Cerebellar nuclear complex (tissue), 1 donor: ENCODE data around the gene E2F4.

Experiments used
- DNase-seq, 2 experiments: peaks; one replicate each; lab custom pipeline; 2025; lab: John Stamatoyannopoulos, UW

The E2F4 gene

DNA sequence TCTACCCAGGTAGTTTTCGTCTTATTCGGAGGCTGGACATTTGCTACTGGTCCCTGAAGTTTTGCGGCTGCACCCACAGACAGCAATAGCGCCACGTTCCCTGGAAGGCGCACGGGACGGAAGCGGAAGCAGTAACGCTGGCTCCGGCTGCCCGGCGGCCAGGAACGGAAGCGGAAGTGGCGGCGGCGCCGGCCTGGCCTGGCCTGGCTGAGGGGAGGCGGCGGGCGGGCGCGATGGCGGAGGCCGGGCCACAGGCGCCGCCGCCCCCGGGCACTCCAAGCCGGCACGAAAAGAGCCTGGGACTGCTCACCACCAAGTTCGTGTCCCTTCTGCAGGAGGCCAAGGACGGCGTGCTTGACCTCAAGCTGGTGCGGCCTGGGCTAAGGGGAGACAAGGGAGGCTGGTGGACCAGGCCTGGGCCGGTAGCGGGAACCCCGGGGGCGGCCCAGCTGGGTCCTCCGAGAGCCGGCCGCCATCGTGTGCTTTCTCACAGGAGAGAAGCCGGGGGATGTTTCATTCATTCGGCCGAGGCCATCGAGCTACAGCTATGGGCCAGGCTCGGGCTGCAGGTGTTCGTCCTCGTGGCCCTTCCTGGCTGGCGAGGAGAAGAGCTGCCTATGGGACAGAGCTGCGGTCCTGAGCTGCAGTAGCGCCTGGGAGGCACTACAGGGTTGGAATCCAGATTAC lies at the start of gene E2F4:
Gene E2F4 (plus strand): TSS at position 161 of the 687 bp plus-strand sequence. CDS start 73 bp downstream, at position 234.
- peak; percentile 66 to 76 for DNase-seq

DNA sequence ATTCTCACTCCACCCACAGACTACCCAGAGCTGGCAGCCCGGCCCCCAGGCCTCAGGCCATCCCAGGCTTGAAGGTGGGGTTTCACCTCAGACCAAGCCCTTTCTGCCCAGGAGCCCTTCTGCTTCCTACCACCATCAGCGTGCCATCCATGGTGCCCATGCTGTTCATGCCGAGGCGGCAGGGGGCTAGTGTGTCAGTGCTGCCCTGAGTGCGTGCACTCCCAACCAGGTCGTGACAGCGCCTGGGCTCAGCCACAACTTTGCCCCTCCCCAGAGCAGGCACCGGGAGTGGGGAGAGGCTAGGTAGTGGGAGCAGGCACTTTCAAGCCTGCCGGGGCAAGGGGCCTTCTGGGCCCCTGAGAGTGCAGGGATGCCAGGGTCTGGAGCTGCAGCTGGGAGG lies 49.6 kb upstream of the E2F4 start:
- DNase-seq, result no peak

DNA sequence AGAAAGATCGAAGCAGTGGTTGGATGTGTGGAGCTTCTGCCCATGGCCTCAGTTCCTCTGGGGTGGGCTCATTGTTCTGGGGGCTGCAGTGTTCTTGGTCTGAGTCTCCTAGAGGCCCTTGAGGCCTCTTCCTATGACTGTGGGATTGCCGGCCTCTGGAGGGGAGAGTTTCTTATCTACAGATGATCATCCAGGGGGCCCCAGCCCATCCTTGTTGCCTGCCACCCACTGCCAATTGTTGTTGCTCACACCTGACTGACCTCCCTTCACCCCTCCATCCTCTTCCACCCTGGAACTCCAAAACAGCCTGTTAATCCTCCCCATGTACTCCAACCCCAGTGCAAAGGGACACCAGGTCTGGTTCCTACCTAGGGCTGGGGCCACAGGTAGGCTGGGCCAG lies 47.0 kb upstream of the E2F4 start:
- DNase-seq, result no peak

DNA sequence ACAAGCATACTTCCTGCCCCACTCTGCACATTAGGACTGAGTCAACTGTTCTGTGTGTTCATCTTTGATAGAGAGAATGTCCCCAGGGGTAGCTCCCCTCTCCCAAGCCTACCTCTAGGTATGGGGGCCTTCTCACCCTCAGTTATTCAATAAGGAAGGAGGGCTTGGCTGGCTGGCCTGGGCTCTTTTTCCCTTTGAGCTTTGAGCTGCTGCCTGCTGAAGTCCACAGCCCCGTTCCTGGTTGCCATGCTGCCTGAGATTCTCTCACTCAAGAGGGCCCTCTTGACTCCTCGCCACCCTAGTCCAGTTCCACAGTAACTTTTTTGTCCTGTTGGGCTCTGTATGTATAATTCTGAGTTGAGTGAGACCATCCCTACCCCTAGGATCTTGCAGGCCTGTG lies 46.2 kb upstream of the E2F4 start:
- DNase-seq, result no peak

DNA sequence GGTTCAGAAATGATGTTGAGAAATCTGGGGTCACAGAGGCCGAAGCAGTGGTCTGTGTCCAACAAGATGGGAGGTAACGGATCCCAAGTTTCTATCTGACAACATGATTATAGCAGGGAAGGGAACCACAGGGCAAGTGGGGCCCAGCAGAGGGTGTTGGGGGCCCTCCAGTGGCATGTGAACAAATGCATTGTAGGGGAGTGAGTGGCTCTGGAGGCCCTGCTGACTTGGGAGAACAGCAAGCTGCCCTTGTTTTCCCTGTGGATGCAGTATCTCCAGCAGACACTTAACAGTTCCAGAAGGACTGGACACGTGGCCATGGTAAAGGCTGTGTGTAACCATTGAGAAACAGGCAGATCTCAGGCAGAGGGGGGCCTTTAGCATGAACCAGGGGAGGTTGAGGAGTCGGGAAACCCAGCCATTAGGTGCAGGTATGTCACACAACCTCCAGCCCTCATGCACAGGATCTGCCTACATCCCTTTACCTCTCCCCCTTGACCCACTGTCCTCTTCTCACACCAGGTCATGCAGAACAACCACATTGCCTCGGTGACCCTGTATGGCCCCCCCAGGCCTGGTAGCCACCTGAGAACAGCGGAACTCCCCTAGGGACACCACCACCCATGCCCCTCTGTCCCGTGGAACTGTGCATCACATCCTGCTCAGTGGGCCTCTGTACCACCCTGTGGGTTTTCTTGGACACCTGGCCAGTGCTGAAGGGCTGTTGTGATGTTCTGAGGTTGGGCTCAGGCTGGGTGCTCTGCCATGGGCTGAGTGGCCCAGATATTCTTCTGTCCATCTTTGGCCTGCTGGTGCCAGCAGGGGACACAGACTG lies 45.2 kb upstream of the E2F4 start:
- no peak for DNase-seq

GRCh38 chr16:67147437-67148140 lies 44.4 kb upstream of the E2F4 start:
- DNase-seq, result no peak

DNA sequence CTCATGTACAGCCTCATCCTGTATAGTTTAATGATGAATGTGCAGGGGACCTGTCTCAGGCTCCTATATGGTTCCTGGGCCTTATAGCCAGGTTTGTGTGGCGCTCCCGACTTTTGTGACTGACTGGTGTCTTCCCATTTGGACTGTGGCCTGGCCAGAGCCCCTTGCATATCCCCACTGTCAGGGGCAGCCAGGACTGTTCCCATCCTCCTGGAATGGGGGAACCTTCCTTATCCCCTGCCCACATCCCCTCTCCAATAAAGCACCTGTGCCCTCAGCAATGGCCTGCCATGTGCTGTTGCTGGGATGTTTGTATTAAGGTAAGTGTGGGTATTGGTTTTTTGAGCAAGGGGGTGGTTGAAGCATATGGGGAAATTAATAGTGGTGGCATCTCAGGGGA lies 43.7 kb upstream of the E2F4 start:
- DNase-seq, result no peak

- no peak for DNase-seq
These were observed 43.2 kb upstream of the E2F4 start for GRCh38 chr16:67148656-67149275.

- no peak for DNase-seq
These were observed 42.5 kb upstream of the E2F4 start for GRCh38 chr16:67149276-67150046.

DNA sequence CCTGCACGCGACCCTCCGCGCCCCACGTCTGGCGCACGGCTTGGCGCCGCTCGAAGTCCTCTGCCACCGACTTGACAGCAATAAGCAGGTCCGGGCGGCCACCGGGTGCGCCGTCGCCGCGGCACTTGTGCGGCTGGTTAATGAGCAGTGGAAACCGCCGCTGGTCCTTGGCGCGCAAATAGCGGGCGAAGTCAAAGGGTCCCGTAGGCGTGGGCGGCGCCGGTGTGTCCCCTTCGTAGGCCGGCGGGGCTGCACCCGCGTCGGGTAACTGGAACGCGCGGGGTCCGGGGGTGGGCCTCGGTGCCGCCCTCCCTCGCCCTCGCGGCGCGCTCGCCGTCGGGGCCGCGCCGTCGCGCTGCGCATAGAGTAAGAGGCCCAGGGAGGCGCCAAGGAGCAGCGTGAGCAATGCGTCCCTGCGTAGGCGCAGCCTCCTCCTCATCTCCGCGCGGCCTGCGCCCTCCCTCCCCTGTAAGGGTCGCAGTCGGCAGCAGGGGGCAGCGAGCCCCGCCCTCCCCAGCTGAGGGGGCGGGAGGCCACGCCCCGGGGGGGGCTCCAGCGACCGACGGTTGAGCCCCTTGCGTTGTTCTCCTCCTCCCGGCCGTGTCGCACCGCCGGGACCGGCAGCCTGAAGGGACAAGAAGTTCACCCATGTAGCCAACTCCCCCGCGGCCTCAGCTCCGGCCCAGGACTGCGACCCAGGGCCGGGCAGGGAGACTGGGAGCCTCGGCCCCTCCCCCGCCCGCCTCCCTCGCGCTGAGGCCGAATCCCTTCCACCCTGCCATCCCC lies 41.7 kb upstream of the E2F4 start:
- DNase-seq, result no peak

GRCh38 chr16:67150833-67151396 lies 41.0 kb upstream of the E2F4 start, which contains the start of gene B3GNT9:
B3GNT9 (minus strand) TSS chr16:67150998; CDS start chr16:67150485, 513 bp downstream.
- no peak for DNase-seq

DNA sequence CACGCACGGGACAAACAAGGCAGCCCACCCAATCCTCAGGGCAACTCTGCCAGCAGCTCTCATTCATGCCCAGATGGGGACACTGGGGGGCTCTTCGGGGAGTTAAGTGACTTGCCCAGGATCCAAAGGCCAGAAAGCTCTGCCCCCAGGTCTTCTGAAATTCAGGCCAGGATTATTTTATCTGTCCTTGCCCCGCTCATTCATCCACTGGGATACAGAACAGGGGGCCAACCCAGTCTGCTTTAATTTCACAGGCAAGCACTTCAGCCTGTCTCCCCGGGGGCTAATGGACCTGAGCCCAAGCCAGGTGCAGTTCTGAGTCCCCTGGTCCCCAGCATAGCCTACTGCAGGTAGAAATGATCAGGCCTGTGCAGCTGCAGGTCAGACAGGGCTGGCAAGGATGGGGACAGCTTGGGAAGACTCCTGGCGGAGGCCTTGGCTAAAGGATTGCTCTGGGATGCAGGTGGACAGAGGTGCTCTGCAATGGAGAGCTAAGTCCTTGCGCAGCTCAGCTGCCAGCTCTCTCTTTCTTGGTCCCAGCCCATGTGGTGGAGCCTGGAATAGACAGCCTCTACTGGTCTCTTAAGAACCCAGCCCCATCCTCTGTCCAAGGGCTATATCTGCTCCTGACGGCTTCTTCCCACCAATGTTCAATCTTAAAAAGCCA lies 40.4 kb upstream of the E2F4 start:
- no peak for DNase-seq

GRCh38 chr16:67154578-67155294 lies 37.2 kb upstream of the E2F4 start:
- no peak for DNase-seq

GRCh38 chr16:67155295-67156142 lies 36.4 kb upstream of the E2F4 start:
- no peak for DNase-seq

- no peak for DNase-seq
These were observed 35.7 kb upstream of the E2F4 start for GRCh38 chr16:67156143-67156844.

DNA sequence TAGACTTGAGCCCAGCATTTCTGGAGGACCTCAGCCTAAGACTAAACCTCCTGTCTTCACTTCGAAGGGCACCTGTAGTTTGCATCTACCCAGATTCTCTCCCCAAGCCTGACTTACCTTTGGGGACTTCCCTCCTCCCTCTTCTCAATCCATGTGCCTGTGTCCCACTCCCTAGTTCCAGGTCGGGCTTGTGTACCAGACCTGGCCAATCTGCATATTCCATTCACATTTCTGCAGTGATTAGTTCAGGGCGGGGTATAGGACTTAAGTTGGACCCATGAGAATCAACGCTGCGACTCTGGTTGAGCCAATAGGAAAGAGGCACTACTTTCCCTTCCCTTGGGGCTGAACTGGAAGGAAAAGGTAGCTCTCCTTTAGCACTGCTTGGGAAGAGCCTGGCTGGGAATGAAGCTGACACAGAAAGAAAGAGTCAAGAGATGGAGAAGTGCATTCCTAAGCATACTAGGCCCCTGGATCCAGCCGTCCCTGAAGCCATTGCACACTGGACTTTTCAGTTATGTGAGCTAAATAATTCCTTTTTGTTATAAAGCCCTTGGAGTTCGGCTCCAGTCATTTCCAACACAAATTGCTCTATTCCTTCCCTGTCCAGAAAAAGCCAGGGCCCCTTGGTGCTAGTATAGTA lies 34.7 kb upstream of the E2F4 start:
- no peak for DNase-seq
